CD14-positive monocyte (primary cell): Measurements from ENCODE around the gene F13A1. TPM values are rescaled to one million over a fixed set of nuclear protein-coding genes. Genes with fewer than 3 reads are reported as not detected.

ENCODE experiments used
- DNase-seq, 3 donors: peaks; one replicate each; pipeline ENCODE4 v3.0.0-alpha.2; 2011 to 2022
- H2AFZ ChIP-seq: 2 replicates; pipeline ENCODE4 v1.6.0; 2012; ENCODE audit warnings: mild to moderate bottlenecking, low read depth, low read length, inconsistent platforms; ENCODE audit not compliant: insufficient read depth, poor library complexity, severe bottlenecking
- H3K27ac ChIP-seq, 2 donors: 1 replicate in 1 of 2; 2 replicates in 1 of 2; pipeline ENCODE4 v1.5.1; 2012 to 2013; ENCODE audit warnings: low read length in 2 of 2, control low read depth in 1 of 2, inconsistent platforms in 1 of 2, low read depth in 1 of 2, mild to moderate bottlenecking in 1 of 2
- H3K27me3 ChIP-seq, 2 donors: one replicate each; pipeline versions ENCODE4 v1.6.0 to v1.6.1; 2011 to 2013; ENCODE audit warnings: low read length in 2 of 2; ENCODE audit not compliant: control insufficient read depth in 2 of 2, insufficient read depth in 2 of 2
- H3K36me3 ChIP-seq, 2 donors: replicated peaks in 1 of 2; 1 replicate in 1 of 2; 2 replicates in 1 of 2; pipeline versions ENCODE4 v1.5.1 to v1.6.1; 2012 to 2013; ENCODE audit warnings: low read length in 2 of 2, control low read depth in 1 of 2, inconsistent platforms in 1 of 2, mild to moderate bottlenecking in 1 of 2; ENCODE audit not compliant: insufficient read depth in 2 of 2, control insufficient read depth in 1 of 2
- H3K4me1 ChIP-seq, 2 donors: 1 replicate in 1 of 2; 2 replicates in 1 of 2; pipeline versions ENCODE4 v1.5.1 to v1.6.1; 2012 to 2013; ENCODE audit warnings: low read length in 2 of 2, control low read depth in 1 of 2, inconsistent platforms in 1 of 2, mild to moderate bottlenecking in 1 of 2, moderate library complexity in 1 of 2; ENCODE audit not compliant: insufficient read depth in 2 of 2, control insufficient read depth in 1 of 2
- H3K4me2 ChIP-seq: replicated peaks from 2 replicates; pipeline ENCODE3; 2012; ENCODE audit warnings: low read length, moderate library complexity, mild to moderate bottlenecking; ENCODE audit not compliant: poor library complexity, severe bottlenecking; ENCODE audit errors: extremely low read depth
- H3K4me3 ChIP-seq, 3 experiments: fragments of 200-600 bp in 1 of 3; sonication (generic) in 1 of 3; replicated peaks in 1 of 3; 1 replicate in 2 of 3; 2 replicates in 1 of 3; pipeline ENCODE4 v1.5.1; 2011 to 2013; ENCODE audit warnings: low read length in 3 of 3, mild to moderate bottlenecking in 3 of 3, control low read depth in 2 of 3, low read depth in 2 of 3, inconsistent platforms in 1 of 3, moderate library complexity in 1 of 3
- H3K79me2 ChIP-seq: 2 replicates; pipeline ENCODE4 v1.6.0; 2012; ENCODE audit warnings: mild to moderate bottlenecking, control low read depth, inconsistent platforms, low read length, moderate library complexity; ENCODE audit not compliant: insufficient read depth
- H3K9ac ChIP-seq: 2 replicates; pipeline ENCODE4 v1.6.0; 2017; ENCODE audit warnings: low read length, mild to moderate bottlenecking; ENCODE audit not compliant: insufficient read depth, poor library complexity, severe bottlenecking
- H3K9me3 ChIP-seq, 2 donors: replicated peaks in 1 of 2; 1 replicate in 1 of 2; 2 replicates in 1 of 2; pipeline versions ENCODE4 v1.5.1 to v1.6.1; 2012 to 2013; ENCODE audit warnings: low read length in 2 of 2, control low read depth in 1 of 2; ENCODE audit not compliant: control insufficient read depth in 1 of 2, insufficient read depth in 1 of 2
- H4K20me1 ChIP-seq: 2 replicates; pipeline ENCODE4 v1.6.0; 2012; ENCODE audit warnings: mild to moderate bottlenecking, low read length, control low read depth, moderate library complexity; ENCODE audit not compliant: insufficient read depth
- H3K27ac Mint-ChIP-seq, 7 donors: one replicate each; pipeline ENCODE4 v1.8.0; 2020; ENCODE audit warnings: mild to moderate bottlenecking in 7 of 7, mixed read lengths in 7 of 7, moderate library complexity in 6 of 7, inconsistent platforms in 2 of 7
- H3K27me3 Mint-ChIP-seq, 3 donors: one replicate each; pipeline ENCODE4 v1.8.0; 2021 to 2022; ENCODE audit warnings: low read depth in 3 of 3, mild to moderate bottlenecking in 3 of 3, mixed read lengths in 3 of 3, moderate library complexity in 3 of 3, inconsistent platforms in 1 of 3
- H3K36me3 Mint-ChIP-seq, 2 donors: one replicate each; pipeline ENCODE4 v1.8.0; 2020; ENCODE audit warnings: mixed read lengths in 2 of 2, inconsistent platforms in 1 of 2, mild to moderate bottlenecking in 1 of 2
- H3K4me1 Mint-ChIP-seq: one replicate; pipeline ENCODE4 v1.8.0; 2020; ENCODE audit warnings: mild to moderate bottlenecking, mixed read lengths
- H3K4me3 Mint-ChIP-seq, 2 donors: one replicate each; pipeline ENCODE4 v1.8.0; 2020; ENCODE audit warnings: mild to moderate bottlenecking in 2 of 2, mixed read lengths in 2 of 2, moderate library complexity in 1 of 2
- H3K9me3 Mint-ChIP-seq, 7 donors: one replicate each; pipeline ENCODE4 v1.8.0; 2020 to 2022; ENCODE audit warnings: mixed read lengths in 7 of 7, mild to moderate bottlenecking in 6 of 7, moderate library complexity in 6 of 7, inconsistent platforms in 2 of 7
- WGBS: methylation state at CpG from one replicate; pipeline ENCODE4 v1.1.5; 2013; ENCODE audit warnings: missing lambda C conversion rate; ENCODE audit not compliant: insufficient coverage; 5-methylcytosine and 5-hydroxymethylcytosine counted together
- intact Hi-C, 2 donors: fragments of 100-400 bp; cut with micrococcal nuclease; formaldehyde crosslinking; loops; one replicate each; pipeline versions ENCODE4 v1.15.0 to v1.15.1; 2023
- polyA plus RNA-seq, 3 donors: library from polyadenylated mRNA; depleted of rRNA in 1 of 3; unstranded in 2 of 3; stranded (reverse) in 1 of 3; fragments of 300-500 nt in 2 of 3; fragments of >200 nt in 1 of 3; fragmentation: Illumina TruSeq in 2 of 3; gene quantifications; 1 replicate in 2 of 3; 2 replicates in 1 of 3; pipeline ENCODE4 v1.2.3, GENCODE V29; 2012 to 2021
- TF ChIP-seq, protein P1 (sequence below): fragments of 200-600 bp; IDR thresholded peaks from one replicate; pipeline ENCODE4 v1.8.0; 2022; ENCODE audit warnings: antibody characterized with exemption, mild to moderate bottlenecking

Gene F13A1
- polyA plus RNA-seq, 3 donors = 49.0 to 136 (median 105) TPM

GRCh38 chr6:6352772-6353171 is 32.3 kb upstream of the F13A1 start:
- Mint-ChIP-seq H3K4me1 (peaks cover 20% of the 10 kb centered on the region), H3K9me3 (peaks cover 0 to 7% (median 6%) of the 10 kb centered on the region in 7 donors), H3K4me3 (no peak overlapping the region), H3K27me3 (peaks cover 0 to 3% (median 2%) of the 10 kb centered on the region in 3 donors), H3K27ac (peak overlapping the region in 1 of 7 donors; percentile 11), H3K36me3 (peaks cover under 1 to 3% of the 10 kb centered on the region in 2 donors)
- TF ChIP-seq, protein P1, sequence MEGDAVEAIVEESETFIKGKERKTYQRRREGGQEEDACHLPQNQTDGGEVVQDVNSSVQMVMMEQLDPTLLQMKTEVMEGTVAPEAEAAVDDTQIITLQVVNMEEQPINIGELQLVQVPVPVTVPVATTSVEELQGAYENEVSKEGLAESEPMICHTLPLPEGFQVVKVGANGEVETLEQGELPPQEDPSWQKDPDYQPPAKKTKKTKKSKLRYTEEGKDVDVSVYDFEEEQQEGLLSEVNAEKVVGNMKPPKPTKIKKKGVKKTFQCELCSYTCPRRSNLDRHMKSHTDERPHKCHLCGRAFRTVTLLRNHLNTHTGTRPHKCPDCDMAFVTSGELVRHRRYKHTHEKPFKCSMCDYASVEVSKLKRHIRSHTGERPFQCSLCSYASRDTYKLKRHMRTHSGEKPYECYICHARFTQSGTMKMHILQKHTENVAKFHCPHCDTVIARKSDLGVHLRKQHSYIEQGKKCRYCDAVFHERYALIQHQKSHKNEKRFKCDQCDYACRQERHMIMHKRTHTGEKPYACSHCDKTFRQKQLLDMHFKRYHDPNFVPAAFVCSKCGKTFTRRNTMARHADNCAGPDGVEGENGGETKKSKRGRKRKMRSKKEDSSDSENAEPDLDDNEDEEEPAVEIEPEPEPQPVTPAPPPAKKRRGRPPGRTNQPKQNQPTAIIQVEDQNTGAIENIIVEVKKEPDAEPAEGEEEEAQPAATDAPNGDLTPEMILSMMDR = no peak
- intact Hi-C loops = no loop called here
- Histone ChIP-seq H3K27me3 (no peaks in the 10 kb centered on the region), H3K9ac (no peak overlapping the region), H3K27ac (no peak overlapping the region), H3K36me3 (no peaks in the 10 kb centered on the region), H3K4me2 (no peak overlapping the region), H3K9me3 (no peaks in the 10 kb centered on the region), H3K4me3 (no peak overlapping the region), H3K79me2 (no peaks in the 10 kb centered on the region), H2AFZ (no peak overlapping the region), H3K4me1 (peaks cover 8 to 13% of the 10 kb centered on the region in 2 donors), H4K20me1 (no peaks in the 10 kb centered on the region)
- DNase-seq = no peak
- WGBS = 100% methylated on average over 2 of the region's 6 CpGs

GRCh38 chr6:6351511-6352025 is 31.1 kb upstream of the F13A1 start:
- intact Hi-C loops = no loop called here
- TF ChIP-seq, protein P1 = no peak
- no peak overlapping the region for H3K27ac Mint-ChIP-seq
- WGBS = 0% methylated on average over 3 of the region's 6 CpGs
- H3K36me3 Mint-ChIP-seq = peaks cover 0 to 3% of the 10 kb centered on the region in 2 donors
- peaks cover 0 to 7% (median 6%) of the 10 kb centered on the region in 7 donors for H3K9me3 Mint-ChIP-seq
- H3K4me1 Mint-ChIP-seq = peaks cover 27% of the 10 kb centered on the region
- Histone ChIP-seq H3K4me1 (peaks cover 16 to 25% of the 10 kb centered on the region in 2 donors), H4K20me1 (no peaks in the 10 kb centered on the region), H3K9ac (no peak overlapping the region), H3K27ac (no peak overlapping the region), H3K4me3 (no peak overlapping the region), H3K36me3 (no peaks in the 10 kb centered on the region), H3K9me3 (no peaks in the 10 kb centered on the region), H3K79me2 (no peaks in the 10 kb centered on the region), H2AFZ (no peak overlapping the region), H3K4me2 (no peak overlapping the region), H3K27me3 (no peaks in the 10 kb centered on the region)
- DNase-seq = no peak
- H3K27me3 Mint-ChIP-seq = peaks cover 0 to 3% (median 2%) of the 10 kb centered on the region in 3 donors
- no peak overlapping the region for H3K4me3 Mint-ChIP-seq
